Gastrocnemius medialis (tissue), 4 donors: ENCODE results near the gene CMBL.

Experiments used
- POLR2A ChIP-seq, 2 donors: fragments of 450-650 bp; IDR thresholded peaks; one replicate each; pipeline ENCODE4 v1.6.1; 2017; ENCODE audit warnings: antibody characterized with exemption in 2 of 2, mild to moderate bottlenecking in 2 of 2, moderate library complexity in 2 of 2
- TF ChIP-seq, protein P1 (sequence below), 5 experiments: fragments of 450-650 bp in 3 of 5; fragments of 200-600 bp in 2 of 5; sonication (generic) in 2 of 5; IDR thresholded peaks in 4 of 5; conservative IDR thresholded peaks in 1 of 5; 1 replicate in 4 of 5; 2 replicates in 1 of 5; pipeline ENCODE4 v1.5.1; 2016 to 2019; ENCODE audit warnings: antibody characterized with exemption in 5 of 5, mild to moderate bottlenecking in 3 of 5, moderate library complexity in 3 of 5

DNA sequence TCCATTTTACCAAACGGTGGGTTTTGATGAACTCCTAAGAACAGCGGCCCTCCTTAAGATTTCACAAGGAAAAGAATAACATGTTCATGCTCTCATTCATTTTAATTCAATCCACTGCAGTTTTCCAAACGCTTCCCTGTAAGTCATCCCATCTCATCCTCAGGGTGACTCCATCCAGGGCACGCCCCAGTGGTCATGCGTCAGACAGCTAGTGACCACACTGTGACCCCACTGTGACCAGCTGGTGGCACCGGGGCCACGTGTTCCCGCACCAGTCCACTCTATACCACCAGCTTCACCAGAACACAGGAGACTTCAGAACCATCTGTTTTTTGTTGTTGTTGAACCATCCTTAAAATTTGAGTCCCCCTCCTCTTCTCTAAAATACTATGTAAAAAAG lies 72.4 kb downstream of the CMBL start:
- no peak for TF ChIP-seq POLR2A (IDR thresholded peaks at IDR 0.05)
- TF ChIP-seq, protein P1, sequence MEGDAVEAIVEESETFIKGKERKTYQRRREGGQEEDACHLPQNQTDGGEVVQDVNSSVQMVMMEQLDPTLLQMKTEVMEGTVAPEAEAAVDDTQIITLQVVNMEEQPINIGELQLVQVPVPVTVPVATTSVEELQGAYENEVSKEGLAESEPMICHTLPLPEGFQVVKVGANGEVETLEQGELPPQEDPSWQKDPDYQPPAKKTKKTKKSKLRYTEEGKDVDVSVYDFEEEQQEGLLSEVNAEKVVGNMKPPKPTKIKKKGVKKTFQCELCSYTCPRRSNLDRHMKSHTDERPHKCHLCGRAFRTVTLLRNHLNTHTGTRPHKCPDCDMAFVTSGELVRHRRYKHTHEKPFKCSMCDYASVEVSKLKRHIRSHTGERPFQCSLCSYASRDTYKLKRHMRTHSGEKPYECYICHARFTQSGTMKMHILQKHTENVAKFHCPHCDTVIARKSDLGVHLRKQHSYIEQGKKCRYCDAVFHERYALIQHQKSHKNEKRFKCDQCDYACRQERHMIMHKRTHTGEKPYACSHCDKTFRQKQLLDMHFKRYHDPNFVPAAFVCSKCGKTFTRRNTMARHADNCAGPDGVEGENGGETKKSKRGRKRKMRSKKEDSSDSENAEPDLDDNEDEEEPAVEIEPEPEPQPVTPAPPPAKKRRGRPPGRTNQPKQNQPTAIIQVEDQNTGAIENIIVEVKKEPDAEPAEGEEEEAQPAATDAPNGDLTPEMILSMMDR (IDR thresholded peaks at IDR 0.05 in 4 of 5, conservative IDR thresholded peaks at IDR 0.05 in 1 of 5): no peak
